ENCODE data around the gene FAF1. TPM values are rescaled to one million over a fixed set of nuclear protein-coding genes. Genes with fewer than 3 reads are reported as not detected.

FAF1 gene
- total RNA-seq, 1 experiment from 2014 or later = 73.2 TPM

DNA sequence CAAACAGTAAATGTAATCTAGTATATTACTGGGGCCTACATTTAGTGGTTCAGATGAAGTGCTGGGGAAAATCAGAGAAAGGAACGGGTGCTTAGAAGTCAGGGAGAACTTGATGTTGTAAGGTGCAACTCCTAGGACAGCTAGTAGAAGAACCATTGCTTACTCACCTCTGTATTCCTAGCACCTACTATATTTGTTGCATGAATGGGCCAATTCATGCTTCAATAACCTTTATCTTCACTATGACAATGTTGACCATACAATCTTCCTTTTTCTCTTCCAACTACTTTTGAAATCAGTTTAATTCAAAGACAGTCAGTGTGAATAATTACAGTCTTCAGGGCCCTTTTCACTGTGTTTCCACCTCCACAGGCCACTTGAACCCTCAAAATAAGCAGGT, 411.8 kb downstream of the FAF1 start:
- H3K9me2 ChIP-seq (ENCODE audit: insufficient read depth) = no peaks in the 10 kb centered on the region
- no TSS peak for BruUV-seq (replicated peaks)
- H3K27me3 ChIP-seq (ENCODE audit: insufficient read depth, low read length) = no peaks in the 10 kb centered on the region
- DNase-seq (ENCODE audit: low read depth, low spot score) (no peak), ATAC-seq (no peak)
- no peak overlapping the region for H3K4me3 ChIP-seq (replicated peaks in 1 of 2; ENCODE audit: low read depth in 1 of 2, low read length in 2 of 2)
- ChIA-PET RAD21 (ENCODE audit: low non-redundant PET in 1 of 2, low total read pairs in 2 of 2, uncharacterized antibody in 2 of 2, unreplicated experiment in 2 of 2) (no interaction called here), POLR2A (no interaction called here), CTCF (no interaction called here)
- no peaks in the 10 kb centered on the region for H3K36me3 ChIP-seq (ENCODE audit: control insufficient read depth in 1 of 2, insufficient read depth in 2 of 2, low read length in 2 of 2)
- TF ChIP-seq, protein P1, sequence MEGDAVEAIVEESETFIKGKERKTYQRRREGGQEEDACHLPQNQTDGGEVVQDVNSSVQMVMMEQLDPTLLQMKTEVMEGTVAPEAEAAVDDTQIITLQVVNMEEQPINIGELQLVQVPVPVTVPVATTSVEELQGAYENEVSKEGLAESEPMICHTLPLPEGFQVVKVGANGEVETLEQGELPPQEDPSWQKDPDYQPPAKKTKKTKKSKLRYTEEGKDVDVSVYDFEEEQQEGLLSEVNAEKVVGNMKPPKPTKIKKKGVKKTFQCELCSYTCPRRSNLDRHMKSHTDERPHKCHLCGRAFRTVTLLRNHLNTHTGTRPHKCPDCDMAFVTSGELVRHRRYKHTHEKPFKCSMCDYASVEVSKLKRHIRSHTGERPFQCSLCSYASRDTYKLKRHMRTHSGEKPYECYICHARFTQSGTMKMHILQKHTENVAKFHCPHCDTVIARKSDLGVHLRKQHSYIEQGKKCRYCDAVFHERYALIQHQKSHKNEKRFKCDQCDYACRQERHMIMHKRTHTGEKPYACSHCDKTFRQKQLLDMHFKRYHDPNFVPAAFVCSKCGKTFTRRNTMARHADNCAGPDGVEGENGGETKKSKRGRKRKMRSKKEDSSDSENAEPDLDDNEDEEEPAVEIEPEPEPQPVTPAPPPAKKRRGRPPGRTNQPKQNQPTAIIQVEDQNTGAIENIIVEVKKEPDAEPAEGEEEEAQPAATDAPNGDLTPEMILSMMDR (IDR thresholded peaks at IDR 0.05 in 2 of 3, conservative IDR thresholded peaks at IDR 0.05 in 1 of 3; ENCODE audit: borderline replicate concordance in 1 of 3, insufficient read depth in 1 of 3, low read depth in 2 of 3, low read length in 2 of 3) = no peak
- TF ChIP-seq EZH2 (IDR thresholded peaks at IDR 0.05) = no peak
- TF ChIP-seq TCF7L2 (IDR thresholded peaks at IDR 0.05; ENCODE audit: borderline replicate concordance, extremely low read depth, insufficient read depth, insufficient read length) = no peak
- no peak for TF ChIP-seq POLR2A (IDR thresholded peaks at IDR 0.05; ENCODE audit: borderline replicate concordance, extremely low read depth, insufficient read depth, insufficient read length)
- no peak for TF ChIP-seq RAD21 (IDR thresholded peaks at IDR 0.05; ENCODE audit: low read depth)
- TF ChIP-seq YY1 (IDR thresholded peaks at IDR 0.05; ENCODE audit: extremely low read depth, insufficient replicate concordance, low read depth, low read length) = no peak
- no peak for TF ChIP-seq JUND (IDR thresholded peaks at IDR 0.05)
- TF ChIP-seq, protein P2, sequence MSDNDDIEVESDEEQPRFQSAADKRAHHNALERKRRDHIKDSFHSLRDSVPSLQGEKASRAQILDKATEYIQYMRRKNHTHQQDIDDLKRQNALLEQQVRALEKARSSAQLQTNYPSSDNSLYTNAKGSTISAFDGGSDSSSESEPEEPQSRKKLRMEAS (IDR thresholded peaks at IDR 0.05) = no peak
- TF ChIP-seq CBX3 (IDR thresholded peaks at IDR 0.05; ENCODE audit: low read depth) = no peak
- TF ChIP-seq, protein P3, sequence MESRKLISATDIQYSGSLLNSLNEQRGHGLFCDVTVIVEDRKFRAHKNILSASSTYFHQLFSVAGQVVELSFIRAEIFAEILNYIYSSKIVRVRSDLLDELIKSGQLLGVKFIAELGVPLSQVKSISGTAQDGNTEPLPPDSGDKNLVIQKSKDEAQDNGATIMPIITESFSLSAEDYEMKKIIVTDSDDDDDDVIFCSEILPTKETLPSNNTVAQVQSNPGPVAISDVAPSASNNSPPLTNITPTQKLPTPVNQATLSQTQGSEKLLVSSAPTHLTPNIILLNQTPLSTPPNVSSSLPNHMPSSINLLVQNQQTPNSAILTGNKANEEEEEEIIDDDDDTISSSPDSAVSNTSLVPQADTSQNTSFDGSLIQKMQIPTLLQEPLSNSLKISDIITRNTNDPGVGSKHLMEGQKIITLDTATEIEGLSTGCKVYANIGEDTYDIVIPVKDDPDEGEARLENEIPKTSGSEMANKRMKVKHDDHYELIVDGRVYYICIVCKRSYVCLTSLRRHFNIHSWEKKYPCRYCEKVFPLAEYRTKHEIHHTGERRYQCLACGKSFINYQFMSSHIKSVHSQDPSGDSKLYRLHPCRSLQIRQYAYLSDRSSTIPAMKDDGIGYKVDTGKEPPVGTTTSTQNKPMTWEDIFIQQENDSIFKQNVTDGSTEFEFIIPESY (IDR thresholded peaks at IDR 0.05; ENCODE audit: extremely low read depth, insufficient replicate concordance, low read length) = no peak
- TF ChIP-seq FOSL1 (IDR thresholded peaks at IDR 0.05; ENCODE audit: low read depth) = no peak
- TF ChIP-seq SP1 (IDR thresholded peaks at IDR 0.05; ENCODE audit: low read depth) = no peak
- TF ChIP-seq, protein P4, sequence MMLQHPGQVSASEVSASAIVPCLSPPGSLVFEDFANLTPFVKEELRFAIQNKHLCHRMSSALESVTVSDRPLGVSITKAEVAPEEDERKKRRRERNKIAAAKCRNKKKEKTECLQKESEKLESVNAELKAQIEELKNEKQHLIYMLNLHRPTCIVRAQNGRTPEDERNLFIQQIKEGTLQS (IDR thresholded peaks at IDR 0.05) = no peak
- TF ChIP-seq ELF1 (IDR thresholded peaks at IDR 0.05; ENCODE audit: borderline replicate concordance, low read depth) = no peak
- no peak for TF ChIP-seq ZFX (IDR thresholded peaks at IDR 0.05)
- no peak for TF ChIP-seq CEBPB (IDR thresholded peaks at IDR 0.05; ENCODE audit: low read depth)
- TF ChIP-seq, protein P5, sequence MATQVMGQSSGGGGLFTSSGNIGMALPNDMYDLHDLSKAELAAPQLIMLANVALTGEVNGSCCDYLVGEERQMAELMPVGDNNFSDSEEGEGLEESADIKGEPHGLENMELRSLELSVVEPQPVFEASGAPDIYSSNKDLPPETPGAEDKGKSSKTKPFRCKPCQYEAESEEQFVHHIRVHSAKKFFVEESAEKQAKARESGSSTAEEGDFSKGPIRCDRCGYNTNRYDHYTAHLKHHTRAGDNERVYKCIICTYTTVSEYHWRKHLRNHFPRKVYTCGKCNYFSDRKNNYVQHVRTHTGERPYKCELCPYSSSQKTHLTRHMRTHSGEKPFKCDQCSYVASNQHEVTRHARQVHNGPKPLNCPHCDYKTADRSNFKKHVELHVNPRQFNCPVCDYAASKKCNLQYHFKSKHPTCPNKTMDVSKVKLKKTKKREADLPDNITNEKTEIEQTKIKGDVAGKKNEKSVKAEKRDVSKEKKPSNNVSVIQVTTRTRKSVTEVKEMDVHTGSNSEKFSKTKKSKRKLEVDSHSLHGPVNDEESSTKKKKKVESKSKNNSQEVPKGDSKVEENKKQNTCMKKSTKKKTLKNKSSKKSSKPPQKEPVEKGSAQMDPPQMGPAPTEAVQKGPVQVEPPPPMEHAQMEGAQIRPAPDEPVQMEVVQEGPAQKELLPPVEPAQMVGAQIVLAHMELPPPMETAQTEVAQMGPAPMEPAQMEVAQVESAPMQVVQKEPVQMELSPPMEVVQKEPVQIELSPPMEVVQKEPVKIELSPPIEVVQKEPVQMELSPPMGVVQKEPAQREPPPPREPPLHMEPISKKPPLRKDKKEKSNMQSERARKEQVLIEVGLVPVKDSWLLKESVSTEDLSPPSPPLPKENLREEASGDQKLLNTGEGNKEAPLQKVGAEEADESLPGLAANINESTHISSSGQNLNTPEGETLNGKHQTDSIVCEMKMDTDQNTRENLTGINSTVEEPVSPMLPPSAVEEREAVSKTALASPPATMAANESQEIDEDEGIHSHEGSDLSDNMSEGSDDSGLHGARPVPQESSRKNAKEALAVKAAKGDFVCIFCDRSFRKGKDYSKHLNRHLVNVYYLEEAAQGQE (IDR thresholded peaks at IDR 0.05; ENCODE audit: low read depth) = no peak
- no peak overlapping the region for H3K9ac ChIP-seq (ENCODE audit: low read length)
- no peaks in the 10 kb centered on the region; the same call in 1 of the 2 replicates for H4K20me1 ChIP-seq (ENCODE audit: insufficient read depth)
- intact Hi-C loops (cut with micrococcal nuclease) = no loop called here
- no peaks in the 10 kb centered on the region for H3K79me2 ChIP-seq (ENCODE audit: insufficient read depth, low read length)
- H3K9me3 ChIP-seq (ENCODE audit: control insufficient read depth in 1 of 2, insufficient read depth in 1 of 2, low read depth in 1 of 2, low read length in 2 of 2) = no peaks in the 10 kb centered on the region
- no peak overlapping the region for H3K4me2 ChIP-seq (ENCODE audit: low read length)
- H3K27ac ChIP-seq (ENCODE audit: low read depth, low read length) = no peak overlapping the region
- H3K4me1 ChIP-seq (ENCODE audit: control insufficient read depth in 1 of 2, insufficient read depth in 2 of 2, low read length in 2 of 2) = no peaks in the 10 kb centered on the region
- H2AFZ ChIP-seq (ENCODE audit: low read depth, low read length, poor library complexity, severe bottlenecking) = no peak overlapping the region
